Activated CD8-positive, alpha-beta memory T cell treated with anti-CD3 and anti-CD28 coated beads for 4 hours (primary cell): ENCODE measurements around the gene CHRNA10.
A peak's percentile ranks its signal among the peaks of the same experiment; 100 is the strongest.
"Not testable (repeated sequence)": the region's sequence is repeated elsewhere in the genome, so short reads cannot be mapped to it uniquely, and the experiment has no call there.

ENCODE experiments used
- DNase-seq, 2 donors: peaks; one replicate each; pipeline ENCODE4 v3.0.0-alpha.2; 2020; ENCODE audit warnings: low read depth in 2 of 2

CHRNA10 gene

DNA sequence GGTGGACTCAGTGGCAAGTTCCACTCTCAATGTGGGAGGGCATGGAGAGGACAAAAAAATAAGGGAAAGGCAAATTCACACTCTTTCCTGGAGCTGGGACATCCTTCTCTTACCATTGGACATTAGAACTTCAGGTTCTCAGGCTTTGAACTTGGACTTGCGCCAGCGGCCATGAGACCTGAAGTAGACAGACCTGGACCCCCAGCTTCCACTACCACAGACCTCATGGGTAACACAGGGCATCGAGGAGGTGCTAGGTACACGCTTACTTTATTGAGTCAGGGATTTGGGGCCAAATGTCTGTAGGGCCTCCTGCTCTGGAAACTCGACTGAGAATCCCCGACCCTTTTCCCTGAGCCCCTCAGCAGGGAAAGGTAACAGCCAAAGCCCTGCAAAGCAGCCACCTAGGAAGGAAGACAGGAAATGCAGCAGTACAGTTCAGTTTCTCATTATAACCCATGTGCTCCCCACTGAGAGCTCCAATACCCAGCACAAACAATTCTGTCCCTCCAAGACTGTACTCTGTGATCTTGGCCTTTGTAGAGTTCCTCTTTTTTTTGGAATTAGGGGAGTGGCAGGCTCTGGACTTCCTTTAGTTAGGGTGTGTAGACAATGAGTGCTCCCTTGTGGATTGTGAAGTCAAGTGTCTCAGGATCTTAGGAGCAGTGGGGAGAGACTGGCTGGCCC is 5.7 kb downstream of the CHRNA10 start:
- no peak for DNase-seq

DNA sequence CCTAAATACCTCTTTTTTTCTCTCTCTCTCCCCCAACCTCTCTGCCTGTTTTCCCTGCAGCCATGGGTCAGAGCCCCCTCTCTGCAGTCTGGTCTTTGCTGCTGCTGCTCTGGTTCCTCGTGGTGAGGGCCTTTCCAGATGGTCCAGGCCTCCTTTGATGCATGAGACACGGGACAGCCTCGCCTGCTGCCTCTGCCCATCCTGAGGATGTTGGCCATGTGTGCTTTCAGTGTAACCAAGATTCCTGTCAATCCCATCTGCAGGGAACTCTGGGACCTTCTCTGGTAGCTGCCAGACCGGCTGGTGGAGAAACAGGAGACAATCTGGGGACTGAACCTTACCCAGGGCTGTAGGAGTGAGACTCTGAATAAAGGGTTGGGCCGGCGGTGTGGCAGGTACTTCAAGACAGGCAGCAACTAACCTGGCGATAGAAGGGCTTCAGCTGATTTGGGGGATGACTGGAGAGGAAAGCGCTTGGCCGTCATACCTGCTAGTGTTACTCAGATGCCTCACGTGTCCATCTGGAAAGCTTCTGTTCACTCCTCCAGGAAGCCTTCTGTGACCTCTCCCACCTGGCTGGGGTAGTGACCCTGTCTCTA is 7.1 kb downstream of the CHRNA10 start:
- no peak for DNase-seq

DNA sequence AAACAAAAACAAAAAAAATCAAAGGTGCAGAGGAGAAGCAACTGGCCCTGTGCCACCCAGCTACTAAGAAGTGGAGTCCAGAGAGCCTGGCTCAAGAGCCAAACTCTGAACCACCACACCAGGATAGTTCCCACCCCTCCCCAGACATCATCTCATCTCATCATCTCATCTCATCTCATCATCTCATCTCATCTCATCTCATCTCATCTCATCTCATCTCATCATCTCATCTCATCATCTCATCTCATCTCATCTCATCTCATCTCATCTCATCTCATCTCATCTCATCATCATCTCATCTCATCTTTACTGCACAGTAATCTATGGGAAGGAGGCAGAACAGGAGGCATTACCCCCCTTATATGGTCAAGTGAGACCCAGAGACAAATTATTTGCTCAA is 8.3 kb downstream of the CHRNA10 start:
- DNase-seq, result no peak

DNA sequence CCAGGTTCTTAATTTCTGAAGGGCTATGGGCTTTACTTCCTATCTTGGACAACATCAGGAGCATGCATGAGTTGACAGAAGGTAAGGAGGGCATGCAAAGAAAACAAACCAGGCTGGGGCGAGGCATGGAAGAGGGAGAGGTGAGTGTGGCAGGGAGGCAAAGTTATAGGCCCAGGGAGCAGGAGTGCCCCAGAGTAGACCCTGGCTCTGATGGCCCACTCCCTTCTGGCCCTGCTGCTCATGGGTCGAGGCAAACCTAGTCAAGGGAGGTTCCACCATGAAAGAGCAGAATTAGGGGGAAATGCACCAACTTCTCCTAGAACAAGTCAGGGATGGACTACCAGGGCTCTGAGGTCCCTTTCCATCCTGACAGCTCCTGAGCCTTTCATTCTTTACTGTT is 10.2 kb downstream of the CHRNA10 start:
- DNase-seq, result no peak

DNA sequence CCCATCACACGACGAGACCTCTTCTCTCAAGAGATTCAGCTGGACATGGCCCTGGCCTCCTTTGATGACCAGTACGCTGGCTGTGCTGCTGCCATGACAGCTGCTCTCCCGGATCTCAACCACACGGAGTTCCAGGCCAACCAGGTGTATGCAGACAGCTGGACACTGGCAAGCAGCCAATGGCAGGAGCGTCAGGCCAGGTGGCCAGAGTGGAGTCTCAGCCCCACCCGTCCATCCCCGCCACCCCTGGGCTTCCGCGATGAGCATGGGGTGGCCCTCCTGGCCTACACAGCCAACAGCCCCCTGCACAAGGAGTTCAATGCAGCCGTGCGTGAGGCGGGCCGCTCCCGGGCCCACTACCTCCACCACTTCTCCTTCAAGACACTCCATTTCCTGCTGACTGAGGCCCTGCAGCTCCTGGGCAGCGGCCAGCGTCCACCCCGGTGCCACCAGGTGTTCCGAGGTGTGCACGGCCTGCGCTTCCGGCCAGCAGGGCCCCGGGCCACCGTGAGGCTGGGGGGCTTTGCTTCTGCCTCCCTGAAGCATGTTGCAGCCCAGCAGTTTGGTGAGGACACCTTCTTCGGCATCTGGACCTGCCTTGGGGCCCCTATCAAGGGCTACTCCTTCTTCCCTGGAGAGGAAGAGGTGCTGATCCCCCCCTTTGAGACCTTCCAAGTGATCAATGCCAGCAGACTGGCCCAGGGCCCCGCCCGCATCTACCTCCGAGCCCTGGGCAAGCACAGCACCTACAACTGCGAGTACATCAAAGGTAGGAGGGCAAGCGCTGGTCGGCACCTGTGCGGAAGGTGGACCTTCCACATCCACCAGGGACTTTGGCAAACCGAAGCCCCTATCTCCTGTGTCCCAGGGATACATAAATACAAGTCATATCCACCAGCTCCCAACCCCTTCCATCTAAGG is 11.3 kb downstream of the CHRNA10 start:
- no peak for DNase-seq

DNA sequence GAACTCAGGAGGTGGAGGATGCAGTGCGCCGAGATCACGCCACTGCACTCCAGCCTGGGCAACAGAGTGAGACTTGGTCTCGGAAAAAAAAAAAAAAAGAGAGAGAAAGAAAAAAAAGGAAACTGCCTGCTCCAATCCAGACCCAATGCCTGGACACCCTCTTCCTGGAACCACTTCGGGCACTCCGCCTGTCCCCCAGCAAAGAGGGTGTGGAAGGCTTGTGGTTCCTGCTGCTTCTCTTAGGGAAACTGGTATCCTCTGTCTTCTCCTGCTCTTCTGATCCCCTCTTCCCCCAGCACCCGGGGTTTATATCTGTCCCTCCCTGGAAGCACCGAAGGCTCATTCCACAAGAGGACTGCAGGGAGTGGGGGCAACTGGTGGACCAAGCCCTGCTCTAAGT is 12.9 kb downstream of the CHRNA10 start:
- no peak for DNase-seq

DNA sequence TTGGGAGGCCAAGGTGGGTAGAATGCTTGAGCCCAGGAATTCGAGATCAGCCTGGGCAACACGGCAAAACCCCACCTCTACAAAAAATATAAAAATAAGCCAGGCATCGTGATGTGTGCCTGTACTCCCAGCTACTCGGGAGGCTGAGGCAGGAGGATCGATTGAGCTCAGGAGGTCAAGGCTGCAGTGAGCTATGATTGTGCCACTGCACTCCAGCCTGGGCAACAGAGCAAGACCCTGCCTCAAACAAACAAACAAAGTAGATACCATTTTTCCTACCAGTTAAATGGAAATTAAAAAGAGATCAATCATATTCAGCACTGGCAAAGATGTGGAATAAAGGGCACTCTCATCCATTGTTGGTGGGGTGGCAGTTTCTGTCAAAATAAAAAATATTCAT is 13.9 kb downstream of the CHRNA10 start:
- DNase-seq, result not testable (repeated sequence)

DNA sequence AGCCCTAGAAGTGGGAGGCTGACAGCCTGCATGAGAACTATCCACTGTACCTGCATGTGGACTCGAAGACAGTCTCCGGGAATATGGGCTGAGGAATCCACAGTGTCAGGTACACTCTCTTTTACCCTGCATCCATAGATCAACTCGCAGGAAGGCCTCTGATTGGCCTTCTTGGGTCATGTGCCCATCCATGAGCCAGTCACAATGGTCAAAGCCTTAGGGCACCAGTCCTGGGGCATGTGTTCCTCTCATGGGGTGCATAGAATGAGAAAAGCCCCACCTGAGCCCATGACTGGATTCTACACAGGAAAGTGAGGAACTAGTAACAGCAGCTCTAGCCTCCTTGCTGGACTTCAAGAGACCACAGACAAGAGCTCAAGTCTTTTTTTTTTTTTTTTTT is 15.6 kb downstream of the CHRNA10 start:
- DNase-seq, result no peak

DNA sequence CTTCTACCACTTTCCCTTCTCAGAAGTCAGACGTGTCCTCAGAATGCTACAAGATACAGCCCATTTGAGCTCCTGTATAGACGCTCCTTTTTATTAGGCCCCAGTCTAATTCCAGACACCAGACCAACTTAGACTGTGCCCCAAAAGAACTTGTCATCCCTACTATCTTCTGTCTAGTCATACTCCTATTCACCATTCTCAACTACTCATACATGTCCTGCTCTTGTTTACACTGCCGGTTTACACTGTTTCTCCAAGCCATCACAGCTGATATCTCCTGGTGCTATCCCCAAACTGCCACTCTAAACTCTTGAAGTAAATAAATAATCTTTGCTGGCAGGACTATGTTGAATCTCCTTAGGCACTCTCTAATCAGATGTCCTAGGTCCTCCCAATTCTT is 18.7 kb downstream of the CHRNA10 start:
- DNase-seq, result not testable (repeated sequence)

DNA sequence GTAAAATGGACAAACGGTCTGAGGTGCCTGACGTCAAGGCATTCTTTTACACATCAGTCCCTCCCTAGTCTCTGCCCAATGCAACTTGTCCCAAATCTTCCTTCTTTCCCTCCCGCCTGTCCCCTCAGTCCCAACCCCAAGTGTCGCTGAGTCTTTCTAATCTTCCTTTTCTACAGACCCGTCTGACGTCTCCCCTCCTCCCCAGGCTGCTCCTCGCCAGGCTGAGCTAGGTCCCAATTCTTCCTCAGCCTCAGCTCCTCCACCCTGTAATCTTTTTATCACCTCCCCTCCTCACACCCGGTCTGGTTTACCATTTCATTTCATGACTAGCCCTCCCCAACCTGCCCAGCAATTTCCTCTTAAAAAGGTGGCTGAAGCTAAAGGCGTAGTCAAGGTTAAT is 21.8 kb downstream of the CHRNA10 start:
- DNase-seq, result not testable (repeated sequence)

DNA sequence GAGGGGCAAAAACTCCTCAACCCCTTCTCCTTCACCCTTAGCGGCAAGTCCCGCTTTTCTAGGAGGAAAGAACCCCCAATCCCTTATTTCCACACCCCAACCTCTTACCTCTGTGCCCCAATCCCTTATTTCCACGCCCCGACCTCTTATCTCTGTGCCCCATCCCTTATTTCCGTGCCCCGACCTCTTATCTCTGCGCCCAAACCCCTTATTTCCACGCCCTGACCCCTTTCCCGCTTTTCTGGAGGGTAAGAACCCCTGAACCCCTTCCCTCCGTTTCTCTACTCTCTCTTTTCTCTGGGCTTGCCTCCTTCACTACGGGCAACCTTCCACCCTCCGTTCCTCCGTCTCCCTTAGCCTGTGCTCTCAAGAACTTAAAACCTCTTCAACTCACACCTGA is 22.3 kb downstream of the CHRNA10 start:
- not testable (repeated sequence) for DNase-seq

DNA sequence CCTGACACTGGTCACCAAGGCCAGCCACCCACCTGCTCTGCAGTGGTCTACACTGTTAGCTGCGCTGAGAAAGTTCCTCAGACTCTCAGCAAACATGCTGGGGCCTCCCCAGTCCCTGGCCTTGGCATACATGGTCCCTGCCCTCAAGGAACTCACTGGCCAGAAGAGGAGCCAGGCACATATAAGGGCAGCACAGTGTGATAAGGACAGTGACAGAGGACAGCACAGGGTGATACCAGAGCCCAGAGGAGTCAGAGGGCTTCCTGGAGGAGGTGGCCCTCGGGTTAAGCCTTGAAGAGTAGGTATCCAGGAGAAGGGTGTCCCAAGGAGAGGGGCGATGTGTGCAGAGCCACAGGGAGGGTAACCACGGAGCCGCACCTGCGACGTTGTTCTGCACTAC is 25.6 kb downstream of the CHRNA10 start:
- no peak for DNase-seq

DNA sequence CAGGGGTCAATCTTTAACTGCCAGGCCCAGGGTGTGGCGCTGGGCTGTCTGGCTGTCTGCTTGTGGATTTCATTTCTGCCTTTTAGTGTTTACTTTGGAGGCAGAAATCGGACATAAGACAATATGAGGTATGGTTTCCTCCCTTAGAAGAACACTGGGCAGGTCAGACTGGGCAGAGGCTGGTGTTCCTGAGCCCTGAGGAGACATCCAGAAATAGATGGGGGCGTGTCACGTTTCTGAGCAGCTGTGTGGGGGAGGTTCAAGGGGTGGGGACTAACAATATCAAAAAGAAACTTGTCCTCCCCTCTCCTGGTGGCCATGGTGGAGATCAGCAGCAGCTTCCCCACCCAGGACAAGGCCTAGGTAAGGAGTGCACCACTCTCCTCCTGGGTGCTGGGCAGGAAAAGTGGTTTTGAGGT is 26.4 kb downstream of the CHRNA10 start, which contains the start of gene ART1:
Gene ART1 (plus strand): TSS at position 312 of the 419 bp plus-strand sequence. CDS start 14,086 bp downstream, outside the sequence.
- no peak for DNase-seq

DNA sequence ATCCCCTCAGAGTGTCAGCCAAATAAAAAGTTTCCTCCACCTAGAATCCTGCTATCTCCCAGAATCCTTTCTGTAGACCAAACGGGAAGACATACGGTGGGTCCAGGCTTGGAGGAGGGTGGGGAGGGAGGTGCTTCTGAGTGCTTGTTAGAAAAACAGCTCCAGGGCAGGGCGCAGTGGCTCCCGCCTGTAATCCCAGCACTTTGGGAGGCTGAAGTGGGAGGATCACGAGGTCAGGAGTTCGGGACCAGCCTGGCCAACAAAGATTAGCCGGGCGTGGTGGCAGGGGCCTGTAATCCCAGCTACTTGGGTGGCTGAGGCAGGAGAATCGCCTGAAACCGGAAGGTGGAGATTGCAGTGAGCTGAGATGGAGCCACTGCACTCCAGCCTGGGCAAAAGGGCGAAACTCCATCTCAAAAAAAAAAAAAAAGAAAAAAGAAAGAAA is 28.1 kb downstream of the CHRNA10 start:
- not testable (repeated sequence) for DNase-seq

DNA sequence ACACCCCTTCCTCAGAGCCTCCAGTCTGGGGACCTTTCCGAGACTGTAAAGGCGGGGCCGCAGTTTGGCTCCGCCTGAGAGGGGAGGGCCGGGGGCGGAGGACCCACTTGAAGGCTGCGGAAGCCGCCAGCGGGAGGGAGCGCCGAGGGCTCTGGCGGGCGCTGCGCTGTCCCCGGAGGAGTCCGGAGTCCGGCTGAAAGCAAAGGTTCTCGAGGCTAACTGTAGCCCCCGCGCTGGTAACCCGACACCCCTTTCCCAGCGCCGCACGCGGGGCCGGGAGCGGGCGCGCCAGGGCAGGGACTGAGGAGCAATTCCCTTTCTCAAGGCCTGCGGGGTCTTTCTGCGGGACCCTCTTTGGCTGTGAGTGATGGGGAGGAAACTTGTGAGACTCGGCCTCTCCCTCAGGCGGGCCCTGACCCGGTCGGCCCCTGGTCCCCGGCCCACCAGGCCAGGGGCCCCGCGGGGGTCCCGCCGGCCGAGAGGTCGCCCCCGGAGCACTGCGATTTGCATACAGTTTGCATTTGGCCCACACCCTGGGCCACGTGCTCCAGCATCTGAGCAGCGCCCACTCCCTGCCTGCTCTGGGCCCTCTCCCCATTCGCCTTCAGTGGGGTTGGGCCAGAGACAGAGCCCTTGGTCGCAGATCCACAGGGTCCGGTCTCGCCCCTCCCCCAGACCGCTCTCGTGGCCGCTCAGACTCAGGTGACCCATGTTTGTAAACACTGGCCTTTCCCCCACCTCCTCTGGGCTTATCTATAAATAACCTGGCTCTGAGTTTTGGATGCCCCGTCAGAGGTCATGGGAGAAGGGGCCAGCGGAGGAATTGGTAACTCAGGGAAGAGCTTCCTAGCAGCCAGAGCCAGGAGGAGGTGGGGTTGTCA is 28.9 kb downstream of the CHRNA10 start:
- peak; percentile 8 to 34 for DNase-seq

DNA sequence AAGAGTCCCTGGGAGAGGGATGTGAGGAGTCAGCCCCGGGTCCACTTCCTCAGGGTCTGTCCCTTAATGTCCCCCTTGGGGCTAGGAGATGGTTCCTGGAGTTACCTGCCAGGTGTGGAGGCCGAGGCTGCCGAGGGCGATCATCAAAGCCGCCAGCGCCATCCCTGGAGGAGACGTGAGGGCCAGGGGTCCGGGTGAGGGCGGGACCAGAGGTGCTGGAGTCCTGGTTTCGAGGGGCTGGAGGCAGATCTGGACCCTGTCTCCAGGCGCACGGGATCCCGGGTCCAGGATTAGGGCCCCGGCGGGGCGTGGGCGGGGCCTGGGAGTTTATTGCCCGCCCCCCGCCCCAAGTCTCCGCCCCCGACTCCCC is 29.5 kb downstream of the CHRNA10 start, which contains the start of gene ART5:
Gene ART5 (minus strand): TSS at position 292 of the 370 bp plus-strand sequence. CDS start 130 bp downstream, at position 162.
- no peak for DNase-seq

DNA sequence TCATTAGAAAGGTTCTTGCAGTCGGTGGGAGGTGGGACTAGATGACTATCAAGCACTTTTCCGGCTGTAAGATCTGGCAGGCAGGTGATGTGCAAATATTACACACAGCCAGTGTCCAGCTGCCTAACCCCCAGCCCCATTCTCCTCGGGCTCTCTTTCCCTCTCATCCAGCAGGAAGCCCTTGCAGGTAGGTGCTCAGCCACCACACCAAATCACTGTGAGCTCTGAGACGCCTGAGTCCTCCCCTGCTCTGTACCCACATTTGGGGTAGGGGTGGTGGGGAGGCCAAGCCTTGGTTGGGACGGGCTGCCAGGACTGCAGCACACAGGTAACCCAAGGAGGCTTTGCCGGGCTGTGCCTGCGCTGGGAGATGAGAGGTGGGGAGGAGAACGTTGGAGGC is 30.0 kb downstream of the CHRNA10 start:
- no peak for DNase-seq

DNA sequence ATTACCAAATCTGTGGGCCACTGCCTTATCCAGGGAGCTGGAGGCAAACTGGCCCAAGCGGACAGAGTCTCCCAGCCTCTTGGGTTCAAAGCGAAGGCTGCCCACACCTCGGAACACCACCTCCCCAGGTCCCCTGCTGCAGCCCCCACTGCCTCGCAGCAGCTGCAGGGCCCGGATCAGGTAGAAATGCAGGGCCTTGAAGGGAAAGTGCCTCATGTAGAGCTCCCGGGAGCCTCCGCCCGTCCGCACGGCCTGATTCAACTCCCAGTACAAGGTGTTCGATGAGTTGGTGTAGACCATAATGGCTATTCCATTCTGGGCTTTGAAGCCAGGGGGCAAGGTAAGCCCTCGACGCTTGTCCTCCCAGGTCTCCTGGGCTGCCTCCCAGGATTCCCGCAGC is 31.3 kb downstream of the CHRNA10 start:
- DNase-seq, result no peak

DNA sequence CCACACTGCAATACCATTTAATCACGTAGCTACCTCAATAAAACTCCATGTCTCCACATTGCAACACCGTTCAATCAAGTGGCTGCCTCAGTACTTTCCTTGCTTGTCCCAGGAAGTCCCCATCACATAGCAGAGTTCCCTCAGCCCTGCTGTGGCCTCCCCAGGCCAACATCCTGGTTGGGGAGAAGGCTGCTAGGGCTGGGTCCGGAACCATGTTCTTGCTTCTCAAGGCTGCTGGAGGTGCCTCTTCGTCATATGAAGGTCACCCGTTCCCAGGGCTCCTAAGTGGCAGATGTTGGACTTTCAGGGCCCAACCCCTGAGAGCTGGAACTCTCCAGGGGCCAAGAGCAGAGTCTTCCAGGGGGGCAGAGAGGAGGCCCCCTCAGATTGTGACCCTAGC is 32.7 kb downstream of the CHRNA10 start:
- DNase-seq, result no peak

DNA sequence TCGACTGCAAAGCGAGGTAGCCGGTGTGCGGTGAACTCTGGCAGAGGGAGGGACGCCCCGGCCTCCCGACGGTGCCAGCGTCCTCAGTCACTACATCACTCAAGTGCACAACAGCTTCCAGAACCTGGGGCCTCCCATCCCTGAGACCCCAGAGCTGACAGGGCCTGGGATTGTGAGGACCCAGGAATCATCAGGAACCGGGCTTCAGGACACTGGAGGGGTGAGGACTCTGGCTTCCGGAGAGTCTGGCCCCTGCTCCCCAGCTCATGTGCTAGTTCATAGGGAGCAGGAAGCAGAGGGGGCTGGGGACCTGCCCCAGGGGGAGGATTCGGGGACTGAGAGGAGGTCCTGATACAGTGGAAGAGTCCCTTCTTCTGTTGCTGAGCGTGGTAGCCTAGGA is 34.0 kb downstream of the CHRNA10 start:
- DNase-seq, result no peak

DNA sequence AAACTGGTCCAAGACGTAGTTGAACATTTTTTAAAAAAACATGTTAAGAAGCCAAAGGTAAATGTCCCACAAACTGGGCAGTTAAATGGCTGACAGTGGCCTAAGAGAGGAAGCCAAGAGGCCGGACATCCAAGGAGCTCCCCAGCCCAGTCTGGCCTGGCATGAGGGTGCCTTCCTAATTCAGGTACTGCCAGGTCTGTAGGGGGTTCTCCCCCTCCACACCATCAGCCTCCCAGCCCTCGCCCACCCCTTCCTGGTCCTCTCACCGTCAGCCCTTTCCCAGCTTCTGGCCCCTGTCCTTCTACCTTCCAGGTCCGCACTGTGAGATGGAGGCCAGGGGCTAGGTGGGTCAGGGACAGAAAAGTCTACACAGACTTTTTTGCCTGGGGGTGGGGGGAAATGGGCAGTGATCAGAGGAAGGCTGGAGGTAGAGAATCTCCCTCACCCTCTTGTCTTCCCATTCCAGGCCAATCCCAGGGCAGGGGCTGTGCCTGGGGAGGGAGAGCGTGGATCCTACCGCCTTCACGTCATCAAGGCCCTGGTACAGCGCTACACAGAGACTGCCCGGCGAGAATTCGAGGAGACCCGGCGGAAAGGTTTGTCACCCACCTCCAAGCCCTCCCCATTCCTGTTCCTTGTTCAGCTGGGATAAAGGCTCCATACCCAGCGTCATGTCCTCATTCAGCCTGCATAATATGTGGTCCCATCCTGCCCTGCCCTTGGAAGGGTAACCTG is 35.4 kb downstream of the CHRNA10 start:
- no peak for DNase-seq
